ENCODE results near the gene DNAH17.

DNAH17 gene

DNA sequence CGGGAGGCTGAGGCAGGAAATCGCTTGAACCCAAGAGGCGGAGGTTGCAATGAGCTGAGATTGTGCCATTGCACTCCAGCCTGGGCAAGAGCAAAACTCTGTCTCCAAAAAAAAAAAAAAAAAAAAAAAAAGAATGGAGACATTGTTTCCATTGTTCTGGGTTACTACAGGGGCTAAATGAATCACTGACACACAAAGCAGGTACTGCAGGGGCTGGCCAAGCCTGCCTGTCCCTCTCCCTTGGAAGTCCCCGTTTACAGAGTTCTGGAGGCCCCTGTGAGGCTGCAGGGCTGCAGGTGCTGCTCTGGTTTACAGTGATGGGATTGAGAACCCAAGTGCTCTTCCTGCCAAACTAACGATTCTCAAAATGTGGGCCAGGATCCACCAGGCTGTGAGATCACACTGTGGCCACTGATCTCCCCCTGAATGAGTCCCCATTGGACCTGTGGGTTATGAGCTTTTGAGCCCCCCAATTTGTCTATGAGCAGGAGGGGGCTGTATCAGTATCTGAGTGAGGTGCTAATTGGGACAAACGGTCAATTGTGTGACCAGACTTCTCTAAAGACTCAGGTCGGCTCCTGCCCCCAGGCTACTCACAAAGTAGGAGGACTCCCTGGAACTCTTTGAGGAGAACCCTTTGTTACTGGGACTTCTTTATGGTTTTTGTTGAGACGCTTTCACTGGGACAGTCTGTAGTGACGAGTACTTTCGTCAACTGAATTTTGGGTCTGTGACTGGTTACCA lies 39.0 kb downstream of the DNAH17 start:
- no peak for DNase-seq

DNA sequence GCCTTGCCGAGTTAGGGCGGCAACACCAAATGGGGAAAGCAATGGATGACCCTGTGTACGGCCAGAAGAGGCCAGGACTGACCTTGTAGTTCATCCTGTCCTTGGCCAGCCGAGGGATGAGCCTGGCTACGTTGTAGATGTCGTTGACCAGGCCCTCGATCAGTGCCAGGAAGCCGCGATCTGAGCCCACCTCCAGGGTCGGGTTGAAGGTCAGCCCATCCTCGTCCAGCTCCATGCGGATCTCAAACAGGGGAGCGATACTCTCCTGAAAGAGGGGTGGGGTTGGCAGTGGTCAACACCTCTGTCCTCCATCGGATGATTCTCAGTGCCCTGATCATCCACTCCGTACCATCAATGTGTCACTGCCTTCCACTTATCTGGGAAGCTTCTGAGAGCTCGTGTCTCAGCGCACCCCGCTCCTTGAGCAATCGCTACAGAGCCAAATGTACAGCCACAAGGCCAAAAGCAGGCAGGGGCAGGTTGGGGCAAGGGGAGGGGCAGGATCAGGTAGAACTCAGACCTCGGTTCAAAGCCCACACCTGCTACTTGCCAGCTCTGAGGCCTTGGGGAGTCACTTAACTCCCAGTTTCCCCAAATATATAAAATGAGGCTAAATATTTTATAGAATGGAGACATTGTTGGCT lies 39.9 kb downstream of the DNAH17 start:
- no peak for DNase-seq

DNA sequence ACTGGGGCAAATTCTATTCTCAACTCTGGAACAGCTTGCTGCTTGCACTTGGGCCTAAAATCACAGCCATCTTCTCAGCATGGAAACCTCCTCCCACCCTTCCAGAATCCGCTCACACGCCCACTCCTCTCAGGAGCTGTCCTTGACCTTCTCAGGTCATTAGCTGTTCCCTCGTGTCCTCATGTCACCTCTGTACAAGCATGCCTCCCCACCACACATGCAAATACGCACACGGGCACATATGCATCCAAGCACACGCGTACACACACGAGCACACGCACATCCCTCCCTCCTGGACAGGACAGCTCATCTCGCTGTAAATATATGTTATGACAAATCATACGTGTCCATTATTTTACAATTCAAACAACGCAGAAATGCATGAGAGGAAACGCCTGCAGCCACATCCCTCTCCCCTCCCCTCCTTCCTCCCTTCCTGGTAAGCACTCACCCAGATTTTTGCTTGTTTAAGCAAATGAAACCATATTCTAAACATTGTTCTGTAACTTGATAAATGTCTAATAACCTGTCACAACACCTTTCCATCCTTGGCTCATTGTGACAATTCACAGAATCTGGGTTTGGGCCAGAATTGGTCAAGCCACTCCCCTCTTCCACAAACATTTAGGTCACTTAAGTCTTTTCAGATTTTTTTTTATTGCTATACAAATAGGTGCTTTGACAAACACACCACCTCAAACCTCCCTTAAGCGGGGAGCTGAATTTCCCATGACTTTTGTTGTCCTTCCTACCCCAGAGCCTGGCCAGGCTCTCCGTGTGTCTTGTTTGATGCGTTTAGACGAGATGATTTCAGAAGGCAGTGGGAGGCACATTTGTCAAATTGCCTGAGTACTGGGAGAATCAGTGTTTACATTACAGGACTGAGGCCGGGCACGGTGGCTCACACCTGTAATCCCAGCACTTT lies 41.7 kb downstream of the DNAH17 start:
- DNase-seq = peak; percentile 47

DNA sequence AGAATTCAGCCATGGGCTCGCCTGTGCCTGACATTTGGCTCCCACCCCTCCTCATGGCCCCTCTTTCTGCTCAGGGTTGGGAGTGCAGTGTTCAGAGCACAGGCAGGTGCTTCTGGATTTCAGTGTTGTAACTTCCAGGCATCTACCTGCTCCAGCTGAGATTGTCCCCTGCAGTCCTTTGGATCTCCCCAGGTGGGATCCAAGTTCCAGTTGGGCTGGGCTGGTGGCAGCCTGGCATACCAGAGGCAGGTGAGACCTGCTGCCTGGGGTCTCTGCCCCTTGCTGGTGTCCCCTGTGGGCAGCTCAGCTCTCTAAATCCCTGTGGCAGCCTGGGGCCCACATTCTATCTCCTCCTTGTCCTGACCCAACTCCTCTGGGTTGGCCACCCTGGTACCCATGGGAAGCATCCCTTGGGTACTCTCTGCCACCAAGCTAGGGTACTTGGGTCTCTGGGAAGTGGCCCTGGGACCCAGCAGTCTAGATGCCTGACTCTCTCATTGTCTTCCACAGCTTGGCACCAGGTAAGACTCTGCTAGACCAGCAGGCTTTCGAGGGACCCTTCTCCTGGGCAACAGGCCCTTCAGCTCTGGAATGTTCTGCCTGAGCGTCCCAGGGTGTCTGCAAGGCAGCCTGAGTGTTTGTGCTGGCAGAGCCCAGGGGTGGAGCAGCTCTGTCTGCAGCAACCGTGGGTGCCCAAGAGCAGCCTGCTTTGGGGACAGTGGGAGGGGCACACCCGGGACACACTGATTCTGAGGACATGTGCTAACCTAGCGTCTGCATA lies 42.5 kb downstream of the DNAH17 start:
- DNase-seq = no peak

DNA sequence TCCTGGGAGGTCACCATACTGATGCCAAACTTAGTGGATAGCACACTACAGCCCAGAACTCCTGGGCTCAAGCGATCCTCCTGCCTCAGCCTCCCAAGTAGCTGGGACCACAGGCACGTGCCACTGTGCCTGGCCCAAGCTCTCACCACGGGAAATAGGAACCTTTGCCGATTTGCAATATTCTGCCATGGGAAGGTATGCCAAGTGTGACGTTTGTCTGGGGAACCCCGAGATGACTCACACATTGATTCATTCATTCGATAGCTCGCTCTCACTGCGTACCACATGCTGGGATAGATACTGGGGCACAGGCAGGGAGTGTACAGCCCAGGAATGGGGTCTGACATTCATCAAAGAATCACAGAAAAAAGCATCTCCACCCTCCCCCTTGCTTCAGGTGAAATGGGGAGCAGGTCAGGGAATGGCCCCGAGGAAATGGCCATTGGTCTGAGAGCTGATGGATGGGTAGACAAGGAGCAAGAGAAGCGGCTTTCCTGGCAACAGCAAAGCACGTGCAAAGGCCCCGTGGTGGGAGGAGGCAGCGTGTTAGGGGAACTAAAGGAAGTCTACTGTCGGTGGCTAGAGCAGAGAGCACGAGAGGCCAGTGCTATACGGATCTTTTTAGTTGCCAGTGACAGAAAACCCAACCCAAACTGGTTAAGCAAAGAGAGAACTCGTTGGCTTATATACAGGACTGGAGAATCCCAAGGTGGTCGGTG lies 44.1 kb downstream of the DNAH17 start:
- DNase-seq = no peak

DNA sequence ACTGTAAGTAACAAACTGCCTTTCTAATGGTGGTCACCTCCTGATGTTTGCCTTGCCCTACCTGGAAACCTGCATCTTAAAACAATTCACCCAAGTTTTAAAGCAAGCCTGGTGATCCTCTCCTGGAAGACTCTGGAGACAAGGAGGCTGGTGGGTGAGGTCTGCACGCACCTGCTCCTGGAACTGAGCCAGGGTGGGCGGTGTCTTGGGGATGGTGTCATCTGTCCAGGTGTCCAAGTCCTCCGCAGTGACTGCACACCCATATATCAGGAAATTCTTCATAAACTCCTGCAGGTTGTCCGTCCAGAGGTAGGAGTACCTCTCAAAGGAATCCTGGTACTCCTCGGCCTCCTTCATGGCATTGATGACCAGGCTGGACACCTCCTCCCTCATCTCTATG lies 44.9 kb downstream of the DNAH17 start:
- DNase-seq = no peak

DNA sequence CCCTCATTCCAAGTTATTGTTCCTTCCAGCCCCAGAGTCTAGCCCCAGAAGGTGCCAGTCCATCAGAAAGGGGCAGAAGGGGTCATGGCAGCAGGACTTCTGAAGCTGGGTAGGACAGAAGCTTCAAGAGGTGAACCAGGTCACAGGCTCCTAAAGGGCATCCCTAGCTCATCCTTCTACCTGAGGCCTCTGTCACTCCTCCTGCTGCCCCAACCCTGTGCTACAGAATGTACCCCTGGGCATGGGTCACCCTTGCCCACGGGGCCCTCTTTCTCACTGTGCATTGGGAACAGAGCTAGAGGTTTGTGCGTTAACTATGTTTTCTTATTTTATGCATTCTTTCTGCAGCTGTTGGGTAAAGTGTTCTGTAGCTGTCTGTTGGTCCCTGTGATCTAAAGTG lies 46.5 kb downstream of the DNAH17 start:
- no peak for DNase-seq

DNA sequence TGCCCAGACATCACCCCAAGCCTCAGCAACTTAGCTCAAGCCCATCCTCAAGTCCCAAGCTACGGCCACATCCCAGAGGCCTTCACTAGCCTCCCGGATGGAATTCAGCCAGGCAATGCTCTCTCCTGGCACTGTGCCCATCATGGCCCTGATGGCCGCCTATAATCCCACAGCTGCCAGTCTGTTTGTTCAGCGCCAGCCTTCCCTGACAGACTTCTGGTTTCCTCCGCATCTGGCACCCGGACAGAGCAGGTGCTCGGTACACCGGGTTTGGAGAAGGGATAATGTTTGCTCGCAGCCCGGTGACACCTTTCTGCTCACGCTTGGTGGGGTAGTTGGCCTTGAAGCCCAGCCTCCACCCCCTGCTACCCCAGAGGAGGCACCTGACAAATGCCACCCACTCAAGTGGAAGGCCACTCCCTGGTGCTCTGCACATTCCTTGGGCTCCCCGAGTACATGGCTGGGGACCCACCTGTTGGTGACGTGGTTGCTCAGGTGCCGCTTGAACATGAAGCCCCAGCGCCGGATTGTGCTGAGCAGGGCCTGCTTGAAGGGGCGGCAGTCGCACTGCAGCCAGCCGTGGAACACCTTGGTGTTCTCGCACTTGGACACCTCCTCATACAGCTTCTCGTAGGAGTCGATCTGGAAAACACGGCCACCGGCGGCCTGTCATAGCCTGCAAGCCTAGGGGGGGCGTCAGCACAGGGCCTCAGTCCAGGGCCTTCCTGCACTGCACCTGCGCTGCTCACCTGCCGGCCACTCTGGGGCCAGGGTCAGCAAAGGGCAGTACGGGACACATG lies 47.1 kb downstream of the DNAH17 start:
- peak; percentile 58 for DNase-seq

DNA sequence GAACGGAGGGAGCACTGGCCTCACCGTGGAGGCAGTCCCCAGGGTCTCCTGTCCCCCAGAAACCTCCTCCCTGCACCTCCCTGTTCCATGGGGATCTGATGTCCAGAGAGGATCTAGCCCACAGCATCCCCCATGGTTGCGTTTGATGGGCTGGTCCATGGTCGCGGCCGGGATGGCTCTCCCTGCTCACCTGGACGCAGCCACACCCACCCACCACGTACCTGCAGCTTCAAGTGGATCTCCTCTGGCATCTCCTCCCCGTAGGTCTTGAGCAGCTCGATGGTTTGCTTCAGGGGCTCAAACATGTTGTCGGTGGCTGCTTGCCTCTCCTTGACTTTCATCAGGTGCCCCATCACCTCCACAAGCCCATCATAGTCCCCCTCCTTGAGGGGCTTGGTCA lies 47.9 kb downstream of the DNAH17 start:
- DNase-seq = no peak

DNA sequence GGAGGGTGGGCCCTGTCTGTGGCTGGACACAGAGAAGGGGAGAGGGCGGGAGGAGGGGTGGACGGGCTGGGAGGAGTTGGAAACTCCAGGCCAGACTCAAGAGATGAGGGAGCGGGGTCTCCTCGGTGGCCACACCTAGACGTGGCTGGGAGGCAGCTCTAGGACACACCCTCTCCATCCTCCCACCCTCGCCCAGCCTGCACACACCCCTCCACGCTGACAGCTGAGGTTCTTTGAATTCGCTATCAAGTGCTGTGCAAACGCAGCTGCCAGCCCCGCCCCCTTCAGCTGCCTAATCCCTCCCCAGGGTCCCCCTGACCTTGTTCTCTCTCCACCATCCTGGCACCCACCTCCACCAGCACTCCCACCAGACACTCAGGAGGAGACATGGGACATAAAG lies 48.7 kb downstream of the DNAH17 start:
- peak; percentile 50 for DNase-seq

DNA sequence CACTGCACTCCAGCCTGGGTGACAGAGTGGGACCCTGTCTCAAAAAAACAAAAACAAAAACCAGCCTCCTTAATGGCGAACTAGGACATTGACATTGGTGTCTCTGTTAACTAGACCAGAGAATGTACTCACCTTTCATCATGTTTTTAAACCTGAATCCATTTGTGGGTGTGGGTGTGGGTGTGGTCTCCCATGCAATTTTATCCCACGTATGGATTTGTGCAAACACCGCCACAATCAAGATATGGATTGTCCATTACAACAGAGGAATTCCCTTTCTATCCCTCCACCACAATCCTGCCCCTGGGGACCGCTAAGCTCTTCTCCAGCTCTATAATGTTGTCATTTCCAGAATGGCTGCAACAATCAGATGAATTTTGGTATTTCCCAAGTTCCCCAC lies 49.9 kb downstream of the DNAH17 start:
- no peak for DNase-seq

DNA sequence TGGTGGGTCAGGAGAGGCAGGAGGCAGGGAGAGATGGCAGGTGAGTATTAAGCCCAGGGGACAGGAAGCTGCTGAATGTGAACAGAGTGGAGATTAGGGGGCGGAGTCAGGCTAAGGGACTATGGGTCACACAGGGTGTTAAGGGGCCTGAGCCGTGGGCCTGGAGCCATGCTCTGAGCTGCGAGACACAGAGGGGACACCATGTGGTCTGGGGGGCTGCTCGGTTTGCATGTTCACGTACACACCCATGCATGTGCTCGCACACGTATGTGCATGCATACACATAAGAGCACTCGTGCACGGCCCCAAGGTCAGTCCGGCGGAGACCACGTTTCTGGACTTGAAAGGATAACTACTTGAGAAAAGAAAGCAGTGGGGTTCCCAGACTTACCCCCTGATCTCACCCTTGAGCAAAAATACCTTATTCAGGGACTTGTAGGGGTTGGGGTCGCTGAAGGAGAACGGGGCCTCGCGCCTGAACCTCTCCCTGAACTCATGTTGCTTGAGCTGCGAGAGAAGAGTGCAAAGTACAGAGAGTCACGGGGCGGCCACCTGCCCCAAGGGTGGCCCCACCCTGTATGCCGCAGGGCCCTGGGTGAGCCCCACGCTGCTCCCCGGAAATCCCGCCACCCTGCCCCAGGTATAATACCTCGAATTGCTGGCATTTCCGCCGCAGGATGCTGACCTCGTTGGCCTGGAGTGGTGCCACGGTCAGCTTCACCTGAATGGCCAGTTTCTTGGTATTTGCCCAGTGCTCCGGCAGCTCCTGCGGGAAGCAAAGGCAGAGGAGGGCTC lies 50.8 kb downstream of the DNAH17 start:
- DNase-seq = no peak

DNA sequence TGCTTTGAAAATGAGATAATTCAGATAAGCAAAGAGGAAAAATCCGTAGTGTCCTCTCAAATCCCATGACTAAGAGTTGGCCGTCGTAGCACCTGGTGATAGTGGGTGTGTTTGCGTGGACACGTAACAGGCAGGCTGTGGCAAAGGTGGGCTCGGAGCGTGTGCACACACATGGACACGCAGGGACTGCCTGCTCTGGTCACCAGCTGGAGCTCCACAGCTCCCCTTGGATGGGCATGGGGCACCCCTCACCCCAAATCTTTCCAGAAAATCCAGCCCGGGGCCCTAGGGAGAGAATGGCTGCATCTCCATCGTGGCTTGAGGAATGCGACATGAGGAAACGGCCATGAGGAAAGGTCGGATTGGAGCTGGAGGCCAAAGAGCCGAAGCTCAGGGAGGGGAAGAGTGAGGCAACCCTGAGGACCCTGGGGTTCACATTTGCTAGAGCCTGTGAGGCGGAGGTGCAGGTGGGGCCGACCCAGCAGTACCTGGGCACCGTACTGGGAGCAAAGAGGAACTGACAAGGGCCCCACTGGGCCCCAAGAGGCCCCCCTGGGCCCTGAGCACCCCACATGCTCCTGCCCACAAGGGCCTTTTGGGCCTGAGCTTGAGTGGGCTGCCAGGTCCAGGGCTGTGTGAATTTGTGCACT lies 51.6 kb downstream of the DNAH17 start:
- no peak for DNase-seq

DNA sequence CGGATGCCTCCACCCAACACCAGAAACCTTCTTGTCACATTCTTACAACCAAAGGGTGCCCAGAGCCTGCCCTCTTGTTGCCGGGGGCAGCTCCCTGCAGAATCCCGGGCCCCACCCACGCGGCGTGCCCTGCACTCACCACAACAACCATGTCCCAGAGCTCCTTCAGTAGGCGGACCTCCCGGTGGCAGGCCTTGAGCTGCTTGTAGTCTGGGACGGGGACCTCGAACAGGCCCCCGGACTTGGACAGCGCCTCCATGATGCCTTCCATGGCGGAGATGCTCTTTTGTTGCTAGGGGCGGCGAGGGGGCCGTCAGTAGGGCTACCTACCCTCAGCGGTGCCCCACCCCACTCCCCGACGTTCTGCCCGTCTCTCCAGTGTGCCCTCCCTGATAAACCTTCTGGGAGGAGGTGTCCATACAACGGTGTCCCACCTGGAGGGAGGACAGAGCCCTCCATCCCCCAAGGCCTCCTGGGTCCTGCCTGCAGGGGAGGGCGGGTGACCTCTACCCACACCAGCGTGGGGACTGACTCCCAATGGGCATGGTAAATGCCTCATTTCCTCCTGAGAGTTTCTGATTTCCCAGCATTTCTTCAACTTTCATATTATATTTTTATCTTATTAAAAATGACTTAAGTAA lies 52.2 kb downstream of the DNAH17 start:
- DNase-seq = no peak

DNA sequence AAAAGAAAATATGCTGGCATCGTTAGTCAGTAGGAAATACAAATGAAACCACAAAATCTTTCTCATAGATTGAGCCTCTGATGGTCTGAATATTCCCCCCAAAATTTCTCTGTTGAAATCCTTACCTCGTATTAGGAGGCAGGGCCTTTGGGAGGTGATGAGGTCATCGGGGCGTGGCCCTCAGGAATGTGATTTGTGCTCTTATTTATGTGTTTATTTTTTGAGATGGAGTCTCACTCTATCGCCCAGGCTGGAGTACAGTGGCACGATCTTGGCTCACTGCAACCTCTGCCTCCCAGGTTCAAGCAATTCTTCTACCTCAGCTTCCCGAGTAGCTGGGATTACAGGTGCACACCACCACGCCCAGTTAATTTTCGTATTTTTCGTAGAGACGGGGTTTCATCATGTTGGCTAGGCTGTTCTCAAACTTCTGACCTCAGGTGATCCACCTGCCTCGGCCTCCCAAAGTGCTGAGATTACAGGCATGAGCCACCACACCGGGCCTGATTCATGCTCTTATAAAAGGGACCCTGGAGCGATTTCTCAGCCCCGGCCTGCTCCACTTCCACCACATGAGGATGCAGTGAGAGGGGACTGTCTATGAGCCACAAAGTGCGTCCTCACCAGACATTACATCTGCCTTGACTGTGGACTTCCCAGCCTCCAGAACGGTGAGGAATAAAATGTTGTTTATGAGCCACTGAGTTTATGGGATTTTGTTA lies 53.1 kb downstream of the DNAH17 start:
- DNase-seq = no peak

DNA sequence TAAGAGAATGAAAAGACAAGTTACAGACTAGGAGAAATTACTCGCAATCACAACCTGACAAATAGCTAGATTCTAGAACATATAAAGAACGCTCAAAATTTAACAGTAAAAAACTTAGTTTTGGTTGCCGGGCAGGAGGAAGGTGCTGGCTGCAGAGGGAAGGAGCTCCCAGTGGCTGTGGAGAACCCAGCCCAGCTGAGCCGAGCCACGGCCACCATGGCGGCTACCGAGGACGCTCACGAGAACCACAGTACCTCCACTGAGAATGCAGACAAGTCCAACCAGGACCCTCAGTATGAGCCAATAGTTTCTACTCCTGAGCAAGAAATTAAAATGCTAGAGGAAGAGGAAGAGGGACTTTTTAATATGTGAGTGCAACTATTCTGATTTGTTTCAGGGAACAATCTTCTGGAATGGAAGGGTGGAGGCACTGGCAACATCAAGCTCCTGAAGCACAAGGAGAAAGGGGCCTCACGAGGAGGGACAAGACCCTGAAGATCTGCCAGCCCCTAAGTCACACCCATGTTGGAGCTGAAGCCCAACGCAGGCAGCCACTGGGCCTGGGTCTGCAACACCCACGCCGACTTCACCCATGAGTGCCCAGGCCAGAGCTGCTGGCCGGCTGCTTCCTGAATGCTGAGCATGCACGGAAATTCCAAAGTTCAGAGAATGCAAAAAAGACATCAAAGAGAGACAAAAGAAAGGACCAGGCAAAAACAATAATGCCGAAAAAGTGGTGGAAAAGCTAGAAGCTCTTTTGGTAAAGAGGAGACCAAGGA lies 55.0 kb downstream of the DNAH17 start:
- no peak for DNase-seq

DNA sequence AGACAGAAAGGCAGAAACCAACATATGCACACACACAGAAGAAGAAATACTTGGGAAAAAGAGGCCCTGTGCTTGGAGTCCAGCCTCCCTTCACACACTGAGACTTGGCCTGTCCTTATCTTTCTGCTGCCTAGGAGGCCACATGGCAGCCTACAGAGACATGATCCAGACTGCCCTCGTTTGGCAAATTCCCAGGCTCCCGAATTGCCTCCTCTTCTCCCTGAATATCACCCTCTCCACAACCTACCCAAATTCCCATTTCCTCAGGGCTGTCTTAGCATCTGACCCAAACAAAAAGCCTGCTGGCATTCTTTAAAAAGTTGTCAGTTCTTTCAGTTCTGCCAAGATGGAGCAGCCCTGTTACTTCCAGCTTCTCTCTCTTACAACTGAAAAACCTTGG lies 59.8 kb downstream of the DNAH17 start:
- no peak for DNase-seq

DNA sequence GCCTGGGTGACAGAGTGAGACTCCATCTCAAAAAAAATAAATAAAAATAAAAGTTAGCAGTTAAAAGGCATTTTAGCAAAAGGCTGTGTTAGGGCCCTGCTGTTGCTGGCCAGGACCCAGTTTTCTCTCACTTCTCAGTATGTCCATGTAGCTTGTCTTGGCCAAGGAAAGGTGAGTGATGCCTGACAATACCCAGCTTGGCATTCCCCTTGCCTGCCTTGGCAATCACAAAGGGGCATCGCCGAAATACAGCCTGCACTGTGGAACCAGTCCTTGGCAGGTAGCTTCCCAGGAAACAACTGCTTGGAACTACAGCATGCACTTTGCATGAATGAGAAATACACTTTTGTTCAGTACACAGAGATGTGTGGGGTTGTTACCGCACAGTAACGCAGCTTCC lies 61.7 kb downstream of the DNAH17 start:
- DNase-seq = no peak
